AG09319 (cell line): ENCODE data around the gene HIP1R.
A peak's percentile ranks its signal among the peaks of the same experiment; 100 is the strongest.

Source experiments
- DNase-seq: peaks from one replicate; pipeline ENCODE4 v3.0.0-alpha.2; 2010; ENCODE audit warnings: low read depth; ENCODE audit errors: extremely low read depth
- CTCF ChIP-seq: IDR thresholded peaks from 2 replicates; pipeline ENCODE4 v1.5.1; 2011; ENCODE audit warnings: low read depth, mild to moderate bottlenecking, inconsistent platforms, low read length, moderate library complexity

The HIP1R gene

GRCh38 chr12:122865268-122866231, 30.3 kb downstream of the HIP1R start:
- no peak for DNase-seq
- peak; percentile 30 for TF ChIP-seq CTCF

GRCh38 chr12:122866379-122866778, 31.1 kb downstream of the HIP1R start:
- TF ChIP-seq CTCF: no peak
- no peak for DNase-seq

GRCh38 chr12:122866950-122867607, 31.8 kb downstream of the HIP1R start:
- TF ChIP-seq CTCF: no peak
- no peak for DNase-seq

GRCh38 chr12:122867691-122868461, 32.6 kb downstream of the HIP1R start:
- no peak for DNase-seq
- TF ChIP-seq CTCF: no peak

- DNase-seq: no peak
- TF ChIP-seq CTCF: no peak
Observed at GRCh38 chr12:122868471-122869177, 33.4 kb downstream of the HIP1R start.

- DNase-seq: no peak
- no peak for TF ChIP-seq CTCF
Observed at GRCh38 chr12:122869207-122869973, 34.1 kb downstream of the HIP1R start.
